ENCODE data around the gene PRDM15. TPM values are rescaled to one million over a fixed set of nuclear protein-coding genes. Genes with fewer than 3 reads are reported as not detected.
A peak's percentile ranks its signal among the peaks of the same experiment; 100 is the strongest.

Gene PRDM15
- total and polyA plus RNA-seq, 3 experiments from 2014 or later = 2.2 to 13.1 (median 12.0) TPM

- no peaks in the 10 kb centered on the region for H3K27me3 Mint-ChIP-seq
- Histone ChIP-seq H3K9me3 (ENCODE audit: low read length) (no peaks in the 10 kb centered on the region), H3K27me3 (ENCODE audit: insufficient read depth, low read length, poor library complexity, severe bottlenecking) (no peaks in the 10 kb centered on the region), H3K36me3 (ENCODE audit: insufficient read depth, low read length) (no peaks in the 10 kb centered on the region), H3K4me3 (ENCODE audit: low read length) (no peak overlapping the region), H3K27ac (ENCODE audit: low read depth, low read length) (no peak overlapping the region), H3K4me1 (ENCODE audit: insufficient read depth, low read length) (peaks cover 44% of the 10 kb centered on the region)
- peaks cover 35 to 56% (median 43%) of the 10 kb centered on the region in 3 donors for H3K4me1 Mint-ChIP-seq
- peak overlapping the region in 4 of 7 donors; percentile 1 to 87 (median 48) for H3K4me3 Mint-ChIP-seq
- H3K27ac Mint-ChIP-seq = peak overlapping the region in 1 of 8 donors; percentile 30
- CTCF ChIA-PET = interaction anchor here (1.6 kb wide), 1 partner anchor 183 kb away, joined by 6 read pairs; no protein-coding TSS in a partner anchor
- no peaks in the 10 kb centered on the region for H3K9me3 Mint-ChIP-seq
- POLR2A ChIA-PET = no interaction called here
- no peak for DNase-seq
- peaks cover 0 to 18% (median 5%) of the 10 kb centered on the region in 3 donors for H3K36me3 Mint-ChIP-seq
Measured at GRCh38 chr21:41924368-41924754, 45.2 kb upstream of the PRDM15 start.

GRCh38 chr21:41923631-41924367 is 44.7 kb upstream of the PRDM15 start:
- Histone ChIP-seq H3K36me3 (ENCODE audit: insufficient read depth, low read length) (no peaks in the 10 kb centered on the region), H3K9me3 (ENCODE audit: low read length) (no peaks in the 10 kb centered on the region), H3K4me1 (ENCODE audit: insufficient read depth, low read length) (peaks cover 44% of the 10 kb centered on the region), H3K4me3 (ENCODE audit: low read length) (no peak overlapping the region), H3K27ac (ENCODE audit: low read depth, low read length) (no peak overlapping the region), H3K27me3 (ENCODE audit: insufficient read depth, low read length, poor library complexity, severe bottlenecking) (no peaks in the 10 kb centered on the region)
- H3K4me3 Mint-ChIP-seq = peak overlapping the region in 6 of 7 donors; percentile 29 to 87 (median 51)
- H3K27ac Mint-ChIP-seq = peak overlapping the region in 4 of 8 donors; percentile 6 to 69 (median 46)
- peaks cover 35 to 56% (median 43%) of the 10 kb centered on the region in 3 donors for H3K4me1 Mint-ChIP-seq
- CTCF ChIA-PET = interaction anchor here (1.0 to 1.6 kb wide), 2 partner anchors 107 to 184 kb away, joined by 3 to 6 read pairs; no protein-coding TSS in a partner anchor
- DNase-seq = no peak
- H3K27me3 Mint-ChIP-seq = no peaks in the 10 kb centered on the region
- H3K36me3 Mint-ChIP-seq = peaks cover 0 to 23% (median 8%) of the 10 kb centered on the region in 3 donors
- no peaks in the 10 kb centered on the region for H3K9me3 Mint-ChIP-seq
- POLR2A ChIA-PET = no interaction called here

GRCh38 chr21:41923186-41923585 is 44.0 kb upstream of the PRDM15 start:
- H3K4me1 ChIP-seq (ENCODE audit: insufficient read depth, low read length) = peaks cover 39% of the 10 kb centered on the region
- peaks cover 35 to 52% (median 43%) of the 10 kb centered on the region in 3 donors for H3K4me1 Mint-ChIP-seq

DNA sequence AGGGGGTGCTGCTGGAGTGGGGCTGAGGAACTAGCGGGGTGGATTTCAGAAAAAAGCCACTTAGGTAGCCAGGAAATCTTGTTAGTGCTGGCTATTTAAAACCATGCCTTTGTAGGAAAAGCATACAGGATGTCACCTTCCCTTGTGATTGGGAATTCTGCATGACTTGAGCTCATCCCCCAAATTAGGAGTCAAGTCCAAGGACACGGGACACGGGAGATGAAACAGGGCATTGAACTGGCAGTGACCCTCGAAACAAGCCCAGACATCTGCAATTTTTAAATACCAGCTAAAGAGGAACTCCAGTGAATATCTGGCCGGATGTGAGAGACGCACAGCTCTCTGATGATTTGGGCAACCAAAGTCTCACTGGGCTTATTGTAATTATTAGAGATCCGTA is 41.9 kb upstream of the PRDM15 start:
- H3K36me3 Mint-ChIP-seq = peaks cover 0 to 41% (median 21%) of the 10 kb centered on the region in 3 donors
- no peak for DNase-seq
- ChIA-PET CTCF (no interaction called here), POLR2A (no interaction called here)
- Histone ChIP-seq H3K9me3 (ENCODE audit: low read length) (no peaks in the 10 kb centered on the region), H3K4me1 (ENCODE audit: insufficient read depth, low read length) (peaks cover 23% of the 10 kb centered on the region), H3K27me3 (ENCODE audit: insufficient read depth, low read length, poor library complexity, severe bottlenecking) (no peaks in the 10 kb centered on the region), H3K4me3 (ENCODE audit: low read length) (no peak overlapping the region), H3K36me3 (ENCODE audit: insufficient read depth, low read length) (peaks cover 3% of the 10 kb centered on the region), H3K27ac (ENCODE audit: low read depth, low read length) (no peak overlapping the region)
- H3K27me3 Mint-ChIP-seq = no peaks in the 10 kb centered on the region
- no peaks in the 10 kb centered on the region for H3K9me3 Mint-ChIP-seq
- no peak overlapping the region for H3K27ac Mint-ChIP-seq
- H3K4me3 Mint-ChIP-seq = no peak overlapping the region
- H3K4me1 Mint-ChIP-seq = peaks cover 27 to 34% (median 33%) of the 10 kb centered on the region in 3 donors

More at GRCh38 chr21:41923186-41923585, 44.0 kb upstream of the PRDM15 start:
- Mint-ChIP-seq H3K27ac (peak overlapping the region in 3 of 8 donors; percentile 18 to 69 (median 68)), H3K36me3 (peaks cover 0 to 27% (median 9%) of the 10 kb centered on the region in 3 donors), H3K9me3 (no peaks in the 10 kb centered on the region), H3K4me3 (peak overlapping the region in 4 of 7 donors; percentile 31 to 73 (median 51)), H3K27me3 (no peaks in the 10 kb centered on the region)
- ChIA-PET POLR2A (no interaction called here), CTCF (interaction anchor here (1.0 to 1.6 kb wide), 3 partner anchors 106 to 194 kb away, joined by 3 to 6 read pairs (median 3); no protein-coding TSS in a partner anchor)
- Histone ChIP-seq H3K27me3 (ENCODE audit: insufficient read depth, low read length, poor library complexity, severe bottlenecking) (no peaks in the 10 kb centered on the region), H3K4me3 (ENCODE audit: low read length) (no peak overlapping the region), H3K36me3 (ENCODE audit: insufficient read depth, low read length) (no peaks in the 10 kb centered on the region), H3K9me3 (ENCODE audit: low read length) (no peaks in the 10 kb centered on the region), H3K27ac (ENCODE audit: low read depth, low read length) (no peak overlapping the region)
- DNase-seq = no peak

GRCh38 chr21:41920476-41920875 is 41.3 kb upstream of the PRDM15 start:
- no peak overlapping the region for H3K4me3 ChIP-seq (ENCODE audit: low read length)
- H3K4me1 Mint-ChIP-seq = peaks cover 21 to 28% (median 28%) of the 10 kb centered on the region in 3 donors
- H3K9me3 Mint-ChIP-seq = no peaks in the 10 kb centered on the region
- H3K4me3 Mint-ChIP-seq = no peak overlapping the region
- H3K9me3 ChIP-seq (ENCODE audit: low read length) = no peaks in the 10 kb centered on the region
- DNase-seq = no peak
- peak overlapping the region in 1 of 8 donors; percentile 80 for H3K27ac Mint-ChIP-seq
- peaks cover 18% of the 10 kb centered on the region for H3K4me1 ChIP-seq (ENCODE audit: insufficient read depth, low read length)
- ChIA-PET CTCF (no interaction called here), POLR2A (no interaction called here)
- H3K27me3 ChIP-seq (ENCODE audit: insufficient read depth, low read length, poor library complexity, severe bottlenecking) = no peaks in the 10 kb centered on the region
- no peaks in the 10 kb centered on the region for H3K27me3 Mint-ChIP-seq
- H3K36me3 Mint-ChIP-seq = peaks cover 0 to 44% (median 22%) of the 10 kb centered on the region in 3 donors
- H3K36me3 ChIP-seq (ENCODE audit: insufficient read depth, low read length) = peaks cover 3% of the 10 kb centered on the region
- no peak overlapping the region for H3K27ac ChIP-seq (ENCODE audit: low read depth, low read length)

DNA sequence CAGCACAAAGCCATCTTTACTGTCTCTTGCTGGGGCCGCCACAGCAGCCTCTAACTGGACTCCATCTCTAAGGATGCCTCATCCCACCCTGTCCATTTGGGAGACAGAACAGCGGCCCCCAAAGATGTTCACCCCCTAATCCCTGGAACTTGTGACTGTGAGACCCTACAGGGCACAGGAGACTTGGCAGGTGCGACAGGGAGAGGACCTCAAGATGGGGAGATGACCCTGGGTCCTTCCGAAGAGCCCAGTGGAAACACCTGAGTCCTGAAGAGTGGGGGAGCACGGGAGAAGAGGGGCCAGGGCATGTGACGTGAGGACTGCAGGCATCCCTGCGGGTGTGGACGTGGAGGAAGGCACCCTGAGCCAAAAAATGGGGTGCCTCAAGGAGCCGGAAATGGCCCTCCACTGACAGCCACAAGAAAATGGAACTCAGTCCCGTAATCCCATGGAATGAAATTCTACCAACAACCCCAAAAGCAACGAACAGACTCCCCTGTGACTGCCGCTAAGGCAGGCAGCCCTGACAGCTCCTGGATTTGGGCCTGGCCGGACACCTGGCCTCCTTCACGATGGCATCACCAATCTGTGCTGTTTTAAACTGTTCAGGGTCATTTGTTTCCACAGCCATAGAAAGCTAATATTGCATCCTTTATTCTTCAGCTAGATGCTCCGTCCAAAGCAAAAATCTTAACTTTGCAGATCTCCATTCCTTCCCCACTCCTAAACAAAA is 40.7 kb upstream of the PRDM15 start:
- H3K4me3 Mint-ChIP-seq = no peak overlapping the region
- peaks cover 18 to 22% (median 21%) of the 10 kb centered on the region in 3 donors for H3K4me1 Mint-ChIP-seq
- ChIA-PET POLR2A (no interaction called here), CTCF (no interaction called here)
- peaks cover 3% of the 10 kb centered on the region for H3K36me3 ChIP-seq (ENCODE audit: insufficient read depth, low read length)
- H3K4me1 ChIP-seq (ENCODE audit: insufficient read depth, low read length) = peaks cover 11% of the 10 kb centered on the region
- no peaks in the 10 kb centered on the region for H3K27me3 Mint-ChIP-seq
- no peak overlapping the region for H3K4me3 ChIP-seq (ENCODE audit: low read length)
- H3K27ac ChIP-seq (ENCODE audit: low read depth, low read length) = no peak overlapping the region
- H3K9me3 ChIP-seq (ENCODE audit: low read length) = no peaks in the 10 kb centered on the region
- no peaks in the 10 kb centered on the region for H3K27me3 ChIP-seq (ENCODE audit: insufficient read depth, low read length, poor library complexity, severe bottlenecking)
- H3K36me3 Mint-ChIP-seq = peaks cover 0 to 48% (median 26%) of the 10 kb centered on the region in 3 donors
- no peaks in the 10 kb centered on the region for H3K9me3 Mint-ChIP-seq
- peak overlapping the region in 1 of 8 donors; percentile 77 for H3K27ac Mint-ChIP-seq
- DNase-seq = no peak

DNA sequence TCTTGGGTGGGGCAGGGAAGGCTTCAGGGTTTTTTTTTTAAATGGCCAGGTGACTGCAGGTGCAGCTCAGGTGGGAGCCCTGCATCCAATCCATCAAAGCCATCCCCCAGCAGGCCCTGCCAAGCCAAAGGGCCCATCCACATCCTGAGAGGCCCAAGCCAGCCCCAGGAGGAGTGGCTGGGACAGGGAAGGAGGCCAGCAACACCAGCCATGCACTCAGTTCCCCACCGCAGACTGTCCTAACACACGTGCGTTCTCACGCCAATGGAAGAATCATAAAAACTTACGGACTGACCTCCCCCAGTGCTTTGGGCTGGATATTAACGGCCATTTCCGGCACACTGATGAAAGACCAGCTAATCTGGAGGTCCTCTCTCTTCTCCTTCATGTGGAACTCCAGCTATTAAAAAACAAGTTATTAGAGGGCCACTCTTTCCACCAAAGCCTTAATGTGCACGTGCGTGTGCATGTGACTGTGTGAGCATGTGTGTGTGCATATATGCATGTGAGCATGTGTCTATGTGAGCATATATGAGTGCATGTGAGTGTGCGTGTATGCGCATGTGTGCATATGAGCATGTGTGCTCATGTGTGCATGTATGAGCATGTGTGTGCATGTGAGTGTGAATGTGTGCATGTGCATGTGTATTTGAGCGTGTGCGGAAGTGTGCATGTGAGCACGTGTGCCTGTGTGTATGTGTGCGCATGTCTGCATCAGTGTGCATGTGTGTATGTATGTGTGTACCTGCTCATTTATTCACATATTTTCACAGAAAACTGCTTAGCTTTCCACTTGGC is 39.6 kb upstream of the PRDM15 start:
- H3K9me3 Mint-ChIP-seq = no peaks in the 10 kb centered on the region
- H3K36me3 Mint-ChIP-seq = peaks cover 0 to 55% (median 28%) of the 10 kb centered on the region in 3 donors
- no peak overlapping the region for H3K4me3 Mint-ChIP-seq
- peaks cover 9 to 11% (median 10%) of the 10 kb centered on the region in 3 donors for H3K4me1 Mint-ChIP-seq
- H3K27ac Mint-ChIP-seq = no peak overlapping the region
- Histone ChIP-seq H3K9me3 (ENCODE audit: low read length) (no peaks in the 10 kb centered on the region), H3K4me3 (ENCODE audit: low read length) (no peak overlapping the region), H3K4me1 (ENCODE audit: insufficient read depth, low read length) (peaks cover 3% of the 10 kb centered on the region), H3K36me3 (ENCODE audit: insufficient read depth, low read length) (peaks cover 9% of the 10 kb centered on the region), H3K27me3 (ENCODE audit: insufficient read depth, low read length, poor library complexity, severe bottlenecking) (no peaks in the 10 kb centered on the region), H3K27ac (ENCODE audit: low read depth, low read length) (no peak overlapping the region)
- H3K27me3 Mint-ChIP-seq = no peaks in the 10 kb centered on the region
- CTCF ChIA-PET = no interaction called here
- POLR2A ChIA-PET = no interaction called here
- no peak for DNase-seq
